ENCODE results near the gene UBE2H.
"Not testable (repeated sequence)": the region's sequence is repeated elsewhere in the genome, so short reads cannot be mapped to it uniquely, and the experiment has no call there.

Gene UBE2H

DNA sequence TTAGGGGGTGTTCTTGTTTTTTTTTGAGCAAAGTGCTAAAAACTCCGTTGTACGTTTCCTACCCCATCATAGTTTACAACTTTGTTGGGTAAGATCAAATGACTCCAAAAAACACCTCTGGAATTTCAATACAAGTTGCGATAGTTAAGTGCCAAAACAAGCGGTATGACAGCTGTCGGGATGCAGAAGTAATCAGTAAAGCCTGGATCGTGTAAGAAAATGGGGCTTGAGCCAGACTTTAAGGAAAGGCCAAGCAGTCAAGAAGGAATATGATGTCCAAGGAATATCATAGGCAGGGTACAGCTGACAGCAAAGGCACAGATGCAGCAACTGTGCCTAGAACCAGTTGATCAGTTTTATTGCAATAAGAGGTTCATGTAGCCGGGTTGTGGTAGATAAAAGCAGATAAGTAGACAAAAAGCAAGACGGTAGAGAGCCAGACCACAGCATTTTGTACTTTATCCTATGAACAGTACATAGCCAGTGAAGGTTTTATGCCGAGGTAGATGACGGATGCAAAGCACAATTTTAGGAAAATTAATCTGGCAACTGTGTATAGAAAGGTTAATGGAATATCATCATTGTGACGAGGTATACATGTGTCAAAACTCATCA, 45.5 kb downstream of the UBE2H start:
- DNase-seq, result no peak

DNA sequence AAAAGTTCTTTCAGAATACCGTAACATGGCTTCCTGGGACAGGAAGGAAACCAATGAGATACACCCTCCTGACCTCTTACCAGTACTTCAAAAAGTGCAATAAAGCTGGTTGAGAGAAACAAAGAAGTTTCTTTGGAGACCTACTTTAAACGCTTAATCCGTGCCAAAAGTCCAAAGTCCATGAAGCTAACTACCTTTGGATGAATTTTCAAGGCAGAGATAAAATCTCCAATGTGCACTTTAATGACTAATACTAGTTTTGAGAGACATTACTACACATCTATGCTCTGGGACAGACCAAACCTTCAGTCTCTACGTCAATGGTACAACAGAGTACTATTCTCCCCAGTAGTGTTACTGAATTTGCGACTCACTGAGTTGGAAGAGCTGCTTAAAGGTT, 46.1 kb downstream of the UBE2H start:
- no peak for DNase-seq

DNA sequence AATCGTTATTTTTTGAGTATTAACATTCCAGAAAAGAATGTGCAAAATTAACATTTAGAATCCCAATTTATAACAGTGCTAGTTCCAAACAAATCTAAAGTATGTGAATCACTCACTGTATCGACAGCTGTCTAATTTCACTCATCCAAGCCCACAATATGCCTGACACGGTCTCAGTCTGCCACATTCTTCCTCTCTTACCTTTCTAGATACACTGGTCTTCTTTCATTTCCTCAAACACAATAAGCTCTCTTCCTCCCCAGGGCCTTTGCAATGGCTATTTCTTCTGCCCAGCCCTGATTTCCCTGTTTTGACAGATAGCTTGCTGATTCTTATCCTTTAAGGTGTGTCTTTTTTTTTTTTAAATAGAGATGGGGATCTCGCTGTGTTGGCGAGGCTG, 48.8 kb downstream of the UBE2H start:
- DNase-seq, result no peak

- no peak for DNase-seq
Measured at GRCh38 chr7:129902788-129903422, 49.9 kb downstream of the UBE2H start.

DNA sequence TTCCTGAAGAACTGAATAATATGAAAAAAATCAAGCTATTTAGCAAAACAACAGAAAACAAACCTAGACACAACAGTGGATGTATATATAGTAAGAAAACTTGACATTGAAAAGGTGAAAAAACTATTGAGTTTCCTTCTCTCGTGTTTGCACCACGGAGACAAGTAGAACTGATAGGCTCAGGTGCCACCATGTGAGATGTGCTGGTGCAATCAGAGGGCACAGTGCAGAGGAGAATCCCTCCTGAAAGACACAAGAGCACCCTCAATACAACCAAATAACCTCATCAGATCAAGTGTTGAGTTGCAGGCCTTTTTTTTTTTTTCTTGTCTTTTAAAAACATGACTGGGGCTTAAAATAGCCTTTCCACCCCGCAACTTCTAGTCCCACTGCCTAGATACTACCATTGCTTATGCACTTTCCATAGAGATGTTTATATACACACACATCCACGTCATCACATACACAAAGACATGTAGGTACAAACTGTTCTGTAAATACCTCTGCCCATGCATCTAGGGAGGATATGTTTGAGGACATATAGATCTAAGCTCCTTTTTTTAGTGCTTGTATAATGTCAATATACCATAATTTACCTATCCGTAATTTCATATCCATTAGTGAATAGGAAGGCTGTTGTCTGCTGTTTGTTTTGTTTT, 54.1 kb downstream of the UBE2H start:
- no peak for DNase-seq

- no peak for DNase-seq
Measured at GRCh38 chr7:129898007-129898406, 54.8 kb downstream of the UBE2H start.

DNA sequence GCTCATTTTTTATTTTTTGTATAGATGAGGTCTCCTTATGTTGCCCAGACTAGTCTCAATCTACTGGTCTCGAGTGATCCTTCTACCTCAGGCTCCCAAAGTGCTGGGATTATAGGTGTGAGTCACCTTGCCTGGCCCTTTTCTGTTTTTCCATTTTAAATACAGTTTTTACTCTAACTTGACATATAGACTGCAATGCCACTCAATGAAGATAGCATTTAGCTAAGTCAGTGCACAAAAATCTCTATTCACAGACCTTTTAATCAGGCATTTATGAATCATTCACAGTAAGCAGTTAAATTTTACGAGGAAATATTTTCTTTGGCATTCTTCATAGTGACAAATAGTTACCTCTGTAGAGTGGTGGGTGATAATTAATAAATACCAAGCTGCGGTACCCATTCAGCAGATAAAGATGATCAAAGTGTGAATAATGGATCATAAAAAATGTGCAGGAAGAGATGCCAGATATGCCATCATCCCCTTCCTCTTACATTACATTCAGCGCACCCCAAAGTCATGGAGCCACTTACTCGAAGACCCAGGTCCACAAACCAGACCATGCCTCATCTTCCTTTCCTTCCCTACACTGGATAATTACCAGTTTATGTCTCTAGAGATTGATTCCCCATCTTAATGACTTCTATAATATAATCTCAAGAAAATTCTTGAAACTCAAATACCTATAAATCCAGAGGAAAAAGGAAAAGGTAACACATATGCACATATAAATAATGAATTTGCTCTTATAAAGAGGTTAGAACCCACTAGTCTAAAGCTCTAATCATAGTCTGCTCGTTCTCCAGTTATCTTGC, 56.0 kb downstream of the UBE2H start:
- DNase-seq, result no peak

- not testable (repeated sequence) for DNase-seq
Measured at GRCh38 chr7:129894184-129894583, 58.6 kb downstream of the UBE2H start.

DNA sequence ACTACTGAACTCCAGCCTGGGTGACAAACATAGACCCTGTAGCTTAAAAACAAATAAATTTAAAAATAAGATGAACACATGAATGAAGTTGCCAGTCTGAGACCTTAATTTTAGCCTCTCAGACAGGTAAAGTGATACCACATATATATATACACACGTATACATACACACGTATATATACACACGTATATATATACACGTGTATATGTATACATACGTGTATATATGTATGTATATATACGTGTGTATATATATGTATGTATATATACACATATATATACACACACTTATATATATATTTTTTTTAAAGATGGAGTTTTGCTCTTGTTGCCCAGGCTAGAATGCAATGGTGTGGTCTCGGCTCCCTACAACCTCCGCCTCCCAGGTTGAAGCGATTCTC, 62.7 kb downstream of the UBE2H start:
- DNase-seq, result no peak

DNA sequence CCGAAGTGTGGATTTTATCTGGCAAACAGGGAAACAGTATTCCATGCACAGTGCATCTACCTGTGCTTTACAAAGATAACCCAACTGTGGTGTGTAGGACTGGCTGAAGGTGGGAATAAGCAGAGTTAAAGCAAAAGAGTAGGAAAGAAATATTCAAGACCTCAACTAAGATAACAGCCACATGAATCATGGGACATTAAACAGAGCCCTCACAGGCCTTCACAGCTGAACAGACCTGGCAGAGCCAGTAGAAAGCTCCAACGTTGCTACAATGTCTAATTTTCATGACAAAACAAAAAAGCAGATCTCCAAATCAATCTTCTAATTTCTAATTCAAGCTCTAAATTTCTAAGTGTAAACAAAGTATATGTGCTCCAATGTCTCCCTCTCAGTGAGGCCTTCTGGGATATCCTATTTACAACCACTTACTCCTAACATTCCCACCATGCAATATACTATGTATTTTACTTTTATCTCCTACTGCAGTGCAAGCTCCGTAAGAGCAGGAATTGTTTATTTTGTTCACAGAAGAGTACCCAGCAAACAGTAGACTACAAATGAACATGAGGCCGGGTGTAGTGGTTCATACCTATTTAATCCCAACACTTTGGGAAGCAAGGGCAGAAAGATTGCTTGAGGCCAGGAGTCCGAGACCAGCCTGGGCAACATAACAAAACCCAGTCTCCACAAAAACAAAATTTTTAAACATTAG, 63.5 kb downstream of the UBE2H start:
- DNase-seq, result no peak

GRCh38 chr7:129887865-129888264, 64.9 kb downstream of the UBE2H start:
- DNase-seq, result no peak

DNA sequence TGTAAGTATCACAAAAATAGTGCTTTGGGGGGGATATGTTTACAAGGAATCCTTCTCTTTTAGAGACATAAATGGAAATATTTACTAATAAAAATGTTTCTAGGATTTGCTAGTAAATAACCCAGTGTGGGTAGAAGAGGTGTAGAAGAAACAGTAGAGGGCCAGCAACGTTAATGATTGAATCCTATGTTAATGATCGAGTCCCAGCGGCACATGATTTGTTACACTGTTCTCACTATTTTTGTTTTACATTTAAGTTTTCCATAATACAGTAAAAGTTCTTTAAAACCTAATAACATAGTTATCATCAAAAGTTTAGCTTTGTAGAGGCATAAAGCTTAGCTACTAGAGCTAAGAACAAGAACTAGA, 66.0 kb downstream of the UBE2H start:
- DNase-seq, result no peak

DNA sequence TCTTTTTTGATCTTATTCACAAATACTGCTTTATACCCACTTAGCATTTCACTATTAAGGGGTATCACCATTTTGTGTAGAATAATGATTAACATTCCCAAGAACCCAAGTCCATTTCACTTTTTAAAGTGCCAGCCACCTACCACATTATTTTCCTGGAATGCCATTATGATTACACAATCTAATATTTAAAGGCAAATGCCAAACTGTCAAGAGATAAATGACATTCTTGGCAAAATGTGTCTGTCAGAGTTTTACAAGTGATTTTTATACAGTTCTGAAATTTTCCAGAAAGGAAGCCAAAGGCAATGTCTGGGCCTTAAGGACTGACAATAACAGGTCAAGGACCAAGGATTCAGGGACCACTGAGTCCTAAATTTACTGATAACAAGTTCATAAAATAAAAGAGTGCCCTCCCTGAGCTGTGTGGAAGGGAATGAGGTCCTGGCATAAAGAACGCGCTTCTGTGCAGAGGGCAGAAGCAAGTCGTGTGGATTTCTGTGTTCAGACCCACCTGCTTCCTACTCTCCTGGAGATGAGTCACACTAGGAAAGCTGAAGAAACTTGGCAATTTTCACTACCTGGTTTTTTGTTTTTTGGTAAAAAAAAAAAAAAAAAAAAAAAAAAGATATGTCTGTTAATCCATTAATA, 66.5 kb downstream of the UBE2H start:
- no peak for DNase-seq

DNA sequence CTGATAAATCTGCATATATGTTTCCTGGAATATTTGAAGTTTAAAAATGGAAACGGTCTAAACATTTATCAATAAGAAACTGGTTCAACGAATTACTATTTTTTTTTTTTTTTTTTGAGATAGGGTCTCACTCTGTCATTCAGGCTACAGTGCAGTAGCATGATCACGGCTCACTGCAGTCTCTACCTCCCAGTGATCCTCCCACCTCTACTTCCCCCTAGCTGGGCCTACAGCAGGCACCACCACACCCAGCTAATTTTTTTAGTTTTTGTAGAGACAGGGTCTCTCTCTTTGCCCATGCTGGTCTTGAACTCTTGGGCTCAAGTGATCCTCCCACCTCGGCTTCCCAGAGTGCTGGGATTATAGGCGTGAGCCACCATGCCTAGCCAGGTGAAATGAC, 68.3 kb downstream of the UBE2H start:
- no peak for DNase-seq

DNA sequence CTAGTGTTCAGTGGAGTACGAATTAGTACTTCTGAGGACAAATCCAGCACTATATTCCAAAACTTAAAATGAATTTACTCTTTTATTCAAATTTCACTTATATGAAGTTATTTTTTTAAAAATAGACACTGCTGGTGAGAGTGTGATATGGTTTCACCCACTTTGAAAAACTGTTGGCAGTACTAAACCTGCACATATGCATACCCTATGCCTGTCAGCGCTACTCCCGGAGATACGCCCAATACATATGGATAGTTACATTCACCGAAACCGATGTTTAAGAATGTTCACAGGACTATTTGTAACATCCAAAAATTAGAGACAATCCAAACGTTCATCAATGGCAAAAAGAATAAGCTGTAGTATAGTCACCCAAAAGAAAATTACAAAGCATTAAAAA, 69.6 kb downstream of the UBE2H start:
- DNase-seq, result no peak

GRCh38 chr7:129882531-129882930, 70.2 kb downstream of the UBE2H start:
- no peak for DNase-seq

DNA sequence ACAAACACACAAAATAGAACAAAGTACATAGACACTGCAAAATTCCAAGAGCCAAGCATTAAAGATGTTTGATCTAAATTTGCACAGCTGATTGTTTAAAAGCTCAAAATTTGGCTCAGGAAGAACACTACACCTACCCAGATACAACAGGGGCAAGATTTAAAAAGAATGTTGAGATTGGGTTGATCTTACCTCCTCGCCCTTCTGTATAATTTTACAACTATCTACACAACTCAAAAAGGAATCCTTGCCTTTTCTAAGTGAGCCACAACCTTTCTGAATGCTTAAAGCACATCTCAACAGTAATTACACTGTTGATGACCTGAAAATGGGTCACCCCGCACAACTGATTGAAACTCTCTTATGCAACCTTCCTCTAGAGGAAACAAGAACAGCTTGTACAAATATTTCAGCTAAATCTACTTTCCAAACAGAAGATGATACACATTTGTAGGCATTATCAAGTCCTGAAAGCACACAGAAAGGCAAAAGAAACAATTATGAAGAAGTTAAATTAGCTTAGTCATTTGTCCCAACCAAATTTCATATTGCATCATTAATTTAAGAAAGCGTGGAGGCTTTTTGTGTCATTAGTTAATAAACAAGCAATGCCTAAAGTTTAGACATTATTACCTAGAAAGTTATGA, 75.5 kb downstream of the UBE2H start:
- no peak for DNase-seq

- DNase-seq, result no peak
Measured at GRCh38 chr7:129875745-129876411, 76.9 kb downstream of the UBE2H start.

GRCh38 chr7:129875160-129875559, 77.6 kb downstream of the UBE2H start:
- DNase-seq, result no peak

- DNase-seq, result no peak
Measured at GRCh38 chr7:129874722-129875121, 78.0 kb downstream of the UBE2H start.

DNA sequence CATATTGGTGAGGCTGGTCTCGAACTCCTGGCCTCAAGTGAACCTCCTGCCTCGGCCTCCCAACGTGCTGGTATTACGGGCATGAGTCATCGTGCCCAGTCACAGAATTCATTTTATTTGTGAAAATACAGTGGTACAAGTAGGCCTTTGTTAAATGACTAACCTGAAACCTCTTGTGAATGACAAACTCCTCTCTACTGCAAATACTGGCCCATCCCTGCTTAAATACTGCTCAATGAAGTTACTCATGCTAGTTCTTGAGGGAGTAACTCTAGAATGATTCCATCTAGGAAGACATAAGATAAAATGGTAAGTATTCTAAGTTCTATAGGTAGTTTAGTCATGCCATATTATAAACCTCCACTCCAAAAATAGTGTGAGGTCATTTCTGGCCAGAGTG, 80.7 kb downstream of the UBE2H start:
- DNase-seq, result no peak

GRCh38 chr7:129870668-129871067, 82.1 kb downstream of the UBE2H start:
- no peak for DNase-seq

Data from NCI-H1105 treated with DMSO at 0.1 percent for 48 hours (cell line).